Heart left ventricle (tissue), 13 donors: ENCODE measurements around the gene GNGT1.

Experiments used
- CTCF ChIP-seq, 12 donors: fragments of 200-600 bp; sonication (generic) in 4 of 12; IDR thresholded peaks; one replicate each; pipeline versions ENCODE4 v1.5.0 to v1.8.0; 2018 to 2022; ENCODE audit warnings: antibody characterized with exemption in 12 of 12, mild to moderate bottlenecking in 5 of 12
- POLR2A ChIP-seq, 2 donors: fragments of 450-650 bp; IDR thresholded peaks; one replicate each; pipeline ENCODE4 v1.6.1; 2017; ENCODE audit warnings: antibody characterized with exemption in 2 of 2, mild to moderate bottlenecking in 2 of 2, moderate library complexity in 2 of 2
- donor health status: ischemic (EF 13 %, LVEDD 7.1; RV severe dilation, severe dysfunction).
- donor health status: DM: no; HTN: yes; CAD: no.
- donor health status: DM: no; HTN: no; CAD: no.
- donor health status: ischemic (EF 25% LVEDD 6.9; RV normal size, moderate dysfunction).
- donor health status: ischemic (EF 25% LVEDD 5.7; RV mildly dilated, moderate dysfunction).
- donor health status: ischemic (EF 35%, LVEDD 5.7; RV mildly dilated, moderate dysfunction).
- donor health status: nonischemic (EF 11% LVEDD 7.7; RV severe dilation, severe dysfunction).
- donor health status: DM: yes; HTN: yes; CAD: no.
- donor health status: PGD.
- donor health status: ischemic (EF 29% LVEDD 5.4; RV normal size, mild dysfunction).
- donor health status: nonischemic (EF 23%, LVEDD 6.1; RV moderate dilation, normal function).

DNA sequence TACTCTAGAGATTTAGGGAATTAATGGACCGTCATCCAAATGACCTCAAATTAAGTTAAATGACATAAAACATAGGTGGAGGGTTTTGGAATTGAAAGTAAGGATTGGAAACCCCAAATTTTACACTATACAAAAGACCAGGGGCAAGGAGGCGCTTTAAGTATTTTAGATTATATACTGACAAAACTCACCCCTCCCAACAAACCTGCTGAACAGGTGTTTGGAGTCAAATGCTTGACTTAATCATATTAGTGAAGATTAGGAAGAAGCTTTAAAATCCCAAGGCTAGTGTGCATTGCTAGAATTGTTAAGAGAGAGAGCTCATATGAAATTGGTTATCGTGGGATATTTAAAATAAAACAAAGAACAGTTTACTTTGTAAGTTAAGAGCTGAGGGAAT is at the start of gene GNGT1:
- TF ChIP-seq CTCF (IDR thresholded peaks at IDR 0.05) (no peak), POLR2A (IDR thresholded peaks at IDR 0.05) (no peak)
